Measurements from ENCODE around the gene UPB1. TPM values are rescaled to one million over a fixed set of nuclear protein-coding genes. Genes with fewer than 3 reads are reported as not detected.
"Not testable (repeated sequence)": the region's sequence is repeated elsewhere in the genome, so short reads cannot be mapped to it uniquely, and the experiment has no call there.

Gene UPB1
- total RNA-seq, 1 donor from 2014 or later, result not detected

DNA sequence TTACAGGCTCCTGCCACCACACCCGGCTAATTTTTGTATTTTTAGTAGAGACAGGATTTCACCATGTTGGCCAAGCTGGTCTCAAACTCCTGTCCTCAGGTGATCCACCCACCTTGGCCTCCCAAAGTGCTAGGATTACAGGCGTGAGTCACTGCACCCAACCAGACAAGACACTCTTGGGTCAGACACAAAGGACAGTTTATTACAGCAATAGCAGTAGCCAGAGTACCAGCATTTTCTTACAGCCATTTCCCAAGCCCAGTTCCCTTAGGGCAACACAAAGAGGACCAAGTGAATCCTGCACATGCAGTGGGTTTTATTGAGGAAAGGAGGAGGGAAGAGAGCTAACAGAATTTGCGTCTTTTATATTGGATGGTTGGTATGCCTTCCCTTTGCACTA is 35.8 kb downstream of the UPB1 start:
- DNase-seq (ENCODE audit: low read depth), result not testable (repeated sequence)

DNA sequence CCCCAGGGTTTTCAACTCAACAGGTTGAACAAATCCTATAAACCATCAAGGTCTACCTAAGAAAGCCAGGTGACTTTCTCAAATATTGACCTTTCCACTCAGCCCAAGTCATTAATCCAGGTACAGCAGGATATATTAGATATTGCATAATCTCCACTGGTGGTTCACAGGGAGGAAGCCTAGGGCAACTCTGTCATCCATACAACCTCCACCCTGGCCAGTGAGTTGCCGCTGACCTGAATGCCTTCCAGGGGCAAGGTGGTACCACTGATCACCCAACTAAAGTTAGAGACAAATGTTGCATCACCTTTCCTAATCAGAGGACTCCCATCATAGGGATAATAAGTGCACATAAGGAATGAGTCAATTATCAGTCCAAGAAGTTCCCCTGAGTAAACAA is 36.9 kb downstream of the UPB1 start:
- no peak for DNase-seq (ENCODE audit: low read depth)

DNA sequence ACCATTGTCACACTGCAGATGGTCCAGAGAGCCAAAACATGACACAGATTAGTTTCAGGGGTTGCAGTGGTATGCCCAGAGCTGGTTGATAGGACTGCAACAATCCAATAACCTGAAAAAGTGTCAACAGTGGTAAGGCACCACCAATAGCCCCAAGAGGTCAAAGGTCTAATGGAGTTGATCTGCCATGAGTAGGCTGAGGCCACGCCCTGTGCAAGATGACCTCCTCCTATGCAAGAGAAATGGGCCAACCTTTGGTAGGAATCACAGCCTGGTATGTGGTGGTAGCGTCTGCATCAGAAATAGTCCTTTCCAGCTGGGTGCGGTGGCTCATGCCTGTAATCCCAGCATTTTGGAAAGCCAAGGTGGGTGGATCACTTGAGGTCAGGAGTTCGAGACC is 40.2 kb downstream of the UPB1 start:
- DNase-seq (ENCODE audit: low read depth), result no peak

DNA sequence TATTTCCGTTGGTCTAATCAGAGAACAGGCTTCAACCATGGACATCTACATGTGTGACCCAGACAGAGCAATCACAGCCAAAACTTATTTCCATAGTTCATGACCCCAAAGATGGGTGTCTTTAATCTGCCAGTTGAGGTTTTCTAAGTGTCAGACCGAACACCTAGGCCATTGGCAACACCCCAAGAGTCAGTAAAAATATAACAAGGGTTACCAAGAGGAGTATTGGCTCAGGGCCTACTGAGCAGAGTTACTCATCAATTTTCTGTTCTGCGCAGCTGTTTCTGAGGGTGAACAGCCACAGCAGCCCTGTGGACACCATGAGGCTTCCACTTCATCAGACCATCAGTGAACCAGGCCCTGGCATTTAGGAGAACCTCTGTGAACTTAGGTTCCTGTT is 41.0 kb downstream of the UPB1 start:
- peak; percentile 60 for DNase-seq (ENCODE audit: low read depth)

DNA sequence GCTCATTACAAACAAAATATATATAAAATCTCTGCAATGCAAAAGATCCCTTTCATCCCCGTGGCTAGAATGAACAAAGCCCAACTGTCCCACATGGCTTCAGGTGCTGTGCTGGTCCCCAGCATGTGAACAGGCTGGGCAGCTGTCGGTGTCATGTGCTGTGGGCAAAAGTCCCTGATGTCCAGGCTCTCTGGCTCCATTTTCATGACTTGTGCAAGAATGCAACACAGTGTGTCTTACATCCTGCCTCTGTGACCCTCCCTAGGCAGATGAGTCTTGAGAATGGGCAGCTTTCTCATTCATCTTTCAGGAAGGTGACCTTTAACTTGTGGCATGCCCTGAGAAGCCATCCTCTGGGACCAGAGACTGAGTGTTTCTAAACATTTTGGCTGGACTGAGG is 45.3 kb downstream of the UPB1 start:
- DNase-seq (ENCODE audit: low read depth), result no peak

DNA sequence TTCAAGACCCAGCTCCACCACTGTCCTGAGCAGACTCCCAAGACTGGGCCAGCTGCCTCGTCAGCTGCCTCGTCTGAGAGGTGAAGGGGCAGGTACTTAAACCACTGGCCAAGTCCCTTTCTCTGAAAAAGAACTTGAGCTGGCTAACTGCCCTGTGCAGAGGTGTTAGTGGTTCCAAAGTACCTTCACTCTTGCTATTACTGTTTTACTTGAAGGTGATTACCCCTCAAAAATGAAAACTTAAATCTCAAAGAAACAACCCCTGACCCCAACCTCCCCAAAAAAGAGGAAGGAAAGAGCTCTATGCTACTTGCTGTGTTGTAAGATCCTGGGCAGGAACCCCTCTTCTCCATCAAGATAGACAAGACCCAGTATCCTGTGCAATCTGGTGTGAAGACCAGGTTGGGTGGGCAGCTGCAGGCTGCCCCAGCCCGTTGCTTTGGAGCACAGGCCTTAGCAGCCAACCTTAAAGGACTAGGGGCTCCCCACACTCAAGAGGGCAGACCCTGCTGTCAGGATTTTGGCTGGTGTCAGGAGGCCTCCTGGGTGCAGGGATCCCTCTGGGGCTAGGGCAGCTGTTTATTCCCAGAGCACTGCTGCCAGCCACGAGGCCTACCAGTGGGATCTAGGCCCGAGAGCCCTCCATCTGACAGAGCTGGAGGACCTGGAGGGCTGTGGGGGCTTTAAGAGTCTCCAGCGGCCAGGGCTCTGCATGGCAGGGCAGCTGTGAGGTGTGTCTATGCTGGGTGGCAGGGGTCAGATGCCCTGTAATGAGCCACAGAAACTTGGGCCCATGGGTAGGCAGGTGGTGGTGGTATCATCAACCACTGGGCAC is 46.8 kb downstream of the UPB1 start:
- no peak for DNase-seq (ENCODE audit: low read depth)

DNA sequence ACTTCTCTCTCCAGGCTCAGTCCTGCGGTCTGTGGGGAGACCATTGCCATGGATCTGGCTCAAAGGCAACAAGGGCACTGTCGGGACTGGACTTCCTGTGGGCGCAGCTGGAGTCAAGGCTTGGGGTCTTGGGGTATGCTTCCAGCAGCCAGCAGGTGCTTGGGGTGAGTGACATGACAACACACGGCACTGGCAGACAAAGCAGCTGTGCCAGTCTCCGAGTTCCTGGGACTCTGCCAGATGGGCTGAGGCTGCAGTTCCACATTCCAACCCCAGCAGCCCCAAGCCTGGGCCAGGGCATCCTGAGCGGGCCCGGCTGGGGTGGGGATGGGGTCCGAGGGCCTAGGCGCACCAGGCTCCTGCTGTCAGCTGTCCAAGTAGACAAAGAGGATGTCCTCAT is 47.5 kb downstream of the UPB1 start:
- DNase-seq (ENCODE audit: low read depth), result no peak

DNA sequence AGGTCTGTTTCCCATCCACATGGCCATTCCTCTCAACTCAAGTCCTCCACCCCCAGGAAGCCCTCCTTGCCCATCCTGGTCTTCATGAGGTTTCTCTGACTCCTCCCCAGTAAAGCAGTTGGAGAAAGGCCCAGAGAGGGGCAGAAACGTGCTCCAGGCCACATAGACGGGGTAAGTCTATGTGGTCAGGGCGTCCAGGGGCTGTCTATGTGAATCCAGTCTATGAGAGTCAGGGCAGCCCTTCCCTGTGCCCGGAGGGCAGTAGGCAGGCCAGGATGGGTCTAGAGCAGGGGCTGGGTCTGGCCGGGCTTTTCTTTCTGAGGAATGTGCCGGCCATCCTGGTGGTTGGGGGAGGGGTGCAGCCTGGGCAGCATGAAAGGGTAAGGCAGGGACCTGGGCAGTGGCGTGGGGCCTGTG is 48.1 kb downstream of the UPB1 start:
- no peak for DNase-seq (ENCODE audit: low read depth)

DNA sequence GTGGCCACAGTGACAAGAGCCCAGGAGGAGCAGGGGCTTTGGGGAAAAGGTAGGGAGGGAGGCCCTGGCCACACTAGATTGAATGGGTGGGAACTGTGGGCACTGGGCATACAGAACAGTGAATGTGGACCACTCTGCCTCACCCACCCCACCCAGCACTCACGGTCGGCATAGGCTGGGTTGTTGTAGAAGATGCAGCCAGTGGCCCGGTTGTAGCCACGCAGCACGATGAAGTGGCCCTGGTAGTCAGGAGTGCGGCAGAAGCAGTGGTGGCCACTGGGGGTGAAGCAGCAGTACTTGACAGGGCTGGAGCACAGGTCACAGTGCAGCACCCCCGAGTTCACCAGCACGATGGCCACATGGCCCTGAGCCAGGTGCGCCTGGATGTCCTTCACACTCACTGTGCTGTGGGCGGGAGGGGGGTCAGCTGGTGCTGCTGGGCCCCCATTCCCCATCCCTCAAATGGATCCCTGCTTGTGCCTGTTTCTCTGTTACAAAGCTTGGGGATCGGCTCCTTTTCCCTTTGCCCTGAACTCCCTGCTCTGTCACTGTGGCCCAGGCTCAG is 48.6 kb downstream of the UPB1 start:
- DNase-seq (ENCODE audit: low read depth), result no peak

DNA sequence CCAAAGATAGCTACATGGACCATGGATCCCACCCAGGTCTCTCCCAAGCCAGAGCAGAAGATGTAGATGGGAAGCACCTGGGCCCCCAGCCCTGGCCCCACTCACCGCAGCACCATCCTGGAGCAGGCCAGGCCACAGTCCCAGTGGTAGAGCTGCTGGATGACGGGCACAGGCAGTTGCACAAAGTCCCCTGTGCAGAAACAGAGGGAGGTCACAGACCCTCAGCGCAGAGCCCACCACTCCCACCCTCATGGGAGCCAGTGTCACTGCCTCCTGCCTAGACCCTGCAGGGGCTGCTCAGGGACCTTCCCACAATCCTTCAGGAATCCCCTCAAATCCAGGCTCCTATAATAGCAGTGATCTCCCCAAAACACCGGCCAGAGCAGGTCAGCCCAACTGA is 53.7 kb downstream of the UPB1 start:
- no peak for DNase-seq (ENCODE audit: low read depth)

DNA sequence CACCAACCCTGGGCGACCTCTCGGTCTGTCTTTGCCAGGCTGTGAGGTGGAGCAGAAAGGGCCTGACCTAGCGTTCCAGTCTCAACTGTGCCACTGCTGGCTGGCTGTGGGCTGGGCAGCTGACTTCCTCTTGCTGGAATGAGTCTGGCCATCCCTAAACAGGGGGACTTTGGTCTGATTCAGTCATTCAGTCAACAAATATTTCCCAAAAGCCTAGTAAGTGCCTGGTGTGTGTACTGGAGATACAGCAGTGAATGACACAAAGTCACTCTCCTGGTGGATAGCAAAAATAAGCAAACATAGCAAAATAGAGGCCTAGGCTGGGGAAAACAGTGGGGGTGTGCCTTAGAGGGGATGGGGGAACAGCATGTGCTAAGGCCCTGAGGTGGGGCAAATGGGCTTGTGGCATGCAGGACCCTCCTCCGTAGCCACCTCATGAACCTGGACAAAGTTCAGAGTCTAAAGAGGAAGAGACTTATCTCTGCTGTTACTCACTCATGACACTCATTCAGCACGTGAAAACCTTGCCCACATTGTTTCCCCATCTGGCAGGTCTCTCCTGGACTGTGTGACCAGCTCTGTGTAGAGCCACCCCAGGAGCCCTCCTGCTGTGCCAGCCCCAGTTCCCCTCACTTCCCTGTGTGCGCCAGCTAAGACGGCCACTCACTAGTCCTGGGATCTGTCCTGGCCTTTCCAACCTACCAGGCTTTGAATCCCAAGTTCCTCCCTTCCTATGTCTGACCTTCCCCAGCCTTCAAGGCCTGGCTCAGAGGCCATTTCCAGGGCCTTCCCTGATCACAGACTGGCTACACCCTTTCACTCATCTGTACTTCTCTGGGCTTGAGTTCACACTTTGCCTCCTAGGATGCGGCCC is 55.1 kb downstream of the UPB1 start:
- peak; percentile 86 for DNase-seq (ENCODE audit: low read depth)

DNA sequence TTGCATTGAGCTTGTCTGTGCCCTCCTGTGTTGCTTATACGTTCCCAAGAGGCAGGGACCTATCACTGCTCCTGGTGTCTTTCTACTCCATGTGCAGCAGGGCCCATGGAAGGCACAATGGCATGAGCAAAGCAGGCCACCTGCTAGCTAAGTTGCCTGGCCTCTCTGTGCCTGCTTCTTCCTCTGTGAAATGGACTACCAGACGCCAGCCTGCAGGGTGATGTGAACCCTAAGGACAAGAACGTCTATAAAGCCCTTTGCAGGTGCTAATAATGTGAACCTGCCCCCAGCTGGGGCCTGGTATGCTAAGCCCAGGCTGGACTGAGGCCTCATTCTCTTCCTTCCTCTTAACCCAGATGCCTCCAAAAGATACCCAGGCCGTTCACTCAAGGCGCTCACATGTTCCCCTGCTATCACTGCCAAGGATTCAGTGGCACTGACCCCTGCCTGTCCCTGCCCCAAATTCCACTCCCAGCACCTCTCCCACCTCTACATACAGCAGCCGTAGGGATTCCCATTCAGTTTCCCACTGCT is 55.8 kb downstream of the UPB1 start:
- DNase-seq (ENCODE audit: low read depth), result no peak

DNA sequence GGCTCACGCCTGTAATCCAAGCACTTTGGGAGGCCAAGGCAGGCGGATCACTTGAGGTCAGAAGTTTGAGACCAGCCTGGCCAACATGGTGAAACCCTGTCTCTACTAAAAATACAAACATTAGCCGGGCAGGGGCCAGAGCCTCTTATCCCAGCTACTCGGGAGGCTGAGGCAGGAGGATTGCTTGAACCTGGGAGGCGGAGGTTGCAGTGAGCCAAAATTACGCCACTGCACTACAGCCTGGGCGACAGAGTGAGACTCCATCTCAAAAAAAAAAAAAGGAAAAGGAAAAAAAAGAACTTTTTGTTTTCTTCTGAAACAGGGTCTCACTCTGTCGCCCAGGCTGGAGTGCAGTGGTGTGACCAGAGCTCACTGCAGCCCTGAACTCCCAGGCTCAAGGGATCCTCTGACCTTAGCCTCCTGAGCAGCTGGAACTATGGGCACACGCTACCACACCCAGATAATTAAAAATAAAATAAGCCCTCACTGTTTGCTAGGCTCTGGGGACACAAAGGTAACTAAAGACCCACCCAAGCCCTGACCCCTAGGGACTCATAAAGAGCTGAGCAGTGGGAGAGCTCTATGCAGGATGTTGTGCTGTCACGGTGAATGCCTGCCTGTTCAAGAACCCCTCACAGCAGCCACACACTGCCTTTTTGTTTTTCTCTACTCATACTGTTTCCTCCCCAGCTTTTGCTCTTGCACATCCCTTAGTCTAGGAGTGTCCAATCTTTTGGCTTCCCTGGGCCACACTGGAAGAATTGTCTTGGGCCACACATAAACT is 57.6 kb downstream of the UPB1 start:
- not testable (repeated sequence) for DNase-seq (ENCODE audit: low read depth)

DNA sequence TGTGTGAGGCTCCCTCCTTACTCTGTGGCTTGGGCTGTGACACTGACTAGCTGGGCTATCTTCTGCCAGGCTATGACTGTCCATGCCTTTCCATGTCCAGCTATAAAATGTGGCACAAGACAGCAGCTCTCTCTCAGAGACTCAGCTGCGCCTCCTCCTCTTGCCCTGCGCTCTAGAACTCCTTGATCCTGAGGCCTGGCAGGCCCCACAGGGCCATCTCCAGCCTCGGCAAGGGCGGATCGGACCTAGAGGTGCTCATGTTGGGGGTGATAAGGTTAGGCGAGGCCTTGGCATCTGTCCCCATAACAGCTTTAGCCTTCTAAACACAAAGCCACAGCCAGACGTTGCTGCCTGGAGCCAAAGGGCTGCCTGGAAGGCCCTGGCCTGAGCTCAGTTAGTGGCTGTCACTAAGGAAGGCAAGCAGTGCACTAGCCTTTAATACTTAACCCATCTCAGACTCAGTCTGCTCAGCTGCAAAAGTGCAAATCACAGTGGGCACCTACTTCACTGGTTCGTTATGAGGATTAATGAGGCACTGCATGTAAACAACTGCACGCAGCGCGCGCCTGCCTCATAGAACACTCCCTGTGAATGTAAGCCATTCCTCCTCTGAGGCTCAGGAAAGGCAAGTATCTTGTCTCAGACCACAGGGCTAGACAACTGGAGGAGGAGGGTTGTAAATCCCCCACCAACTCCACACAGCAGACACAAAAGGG is 58.6 kb downstream of the UPB1 start:
- peak; percentile 49 for DNase-seq (ENCODE audit: low read depth)

DNA sequence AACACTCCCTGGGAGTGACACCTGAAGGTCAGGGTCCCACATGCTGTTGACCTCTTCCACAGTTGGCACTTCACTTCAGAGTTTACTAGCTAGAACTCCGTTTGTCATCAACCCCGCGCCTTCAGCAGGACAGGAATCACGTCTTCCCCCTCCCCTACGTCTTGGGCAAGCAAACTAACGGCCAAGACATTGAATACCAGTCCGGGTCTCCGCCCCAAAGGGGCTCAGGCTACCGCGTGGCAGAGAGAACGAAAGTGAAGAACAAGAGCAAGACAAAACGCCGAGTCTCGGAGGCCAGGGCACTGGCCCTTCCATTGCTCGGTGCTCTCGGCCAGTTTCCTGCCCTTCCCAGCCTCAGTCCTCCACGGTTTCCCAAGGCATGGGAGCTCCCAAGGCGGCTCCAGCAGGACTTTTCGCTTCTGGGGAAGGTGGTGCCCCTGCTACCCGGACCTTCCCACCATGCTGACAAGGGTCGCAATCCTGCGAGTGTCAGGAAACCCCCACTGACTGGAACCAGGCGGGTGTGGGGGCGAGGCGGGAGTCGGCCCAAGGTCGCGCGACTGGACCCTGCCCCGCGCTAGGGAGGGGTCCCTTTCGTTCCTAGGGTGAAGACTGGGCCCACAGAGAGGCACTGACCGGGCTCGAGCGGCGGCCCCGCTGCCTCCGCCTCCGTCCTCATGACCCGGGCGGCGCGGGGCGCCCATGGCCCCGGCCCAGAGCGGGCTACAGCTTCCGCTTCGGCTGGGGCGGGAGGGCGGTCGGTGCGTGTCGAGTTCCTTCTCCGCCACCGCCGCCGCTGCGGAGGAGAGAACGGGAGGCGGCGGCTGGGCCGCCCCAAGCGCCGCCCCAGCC is 59.4 kb downstream of the UPB1 start, which contains the start of gene GUCD1:
Gene GUCD1 (minus strand): TSS at position 826 of the 852 bp plus-strand sequence. CDS start 147 bp downstream, at position 679.
- peak; percentile 22 for DNase-seq (ENCODE audit: low read depth)

DNA sequence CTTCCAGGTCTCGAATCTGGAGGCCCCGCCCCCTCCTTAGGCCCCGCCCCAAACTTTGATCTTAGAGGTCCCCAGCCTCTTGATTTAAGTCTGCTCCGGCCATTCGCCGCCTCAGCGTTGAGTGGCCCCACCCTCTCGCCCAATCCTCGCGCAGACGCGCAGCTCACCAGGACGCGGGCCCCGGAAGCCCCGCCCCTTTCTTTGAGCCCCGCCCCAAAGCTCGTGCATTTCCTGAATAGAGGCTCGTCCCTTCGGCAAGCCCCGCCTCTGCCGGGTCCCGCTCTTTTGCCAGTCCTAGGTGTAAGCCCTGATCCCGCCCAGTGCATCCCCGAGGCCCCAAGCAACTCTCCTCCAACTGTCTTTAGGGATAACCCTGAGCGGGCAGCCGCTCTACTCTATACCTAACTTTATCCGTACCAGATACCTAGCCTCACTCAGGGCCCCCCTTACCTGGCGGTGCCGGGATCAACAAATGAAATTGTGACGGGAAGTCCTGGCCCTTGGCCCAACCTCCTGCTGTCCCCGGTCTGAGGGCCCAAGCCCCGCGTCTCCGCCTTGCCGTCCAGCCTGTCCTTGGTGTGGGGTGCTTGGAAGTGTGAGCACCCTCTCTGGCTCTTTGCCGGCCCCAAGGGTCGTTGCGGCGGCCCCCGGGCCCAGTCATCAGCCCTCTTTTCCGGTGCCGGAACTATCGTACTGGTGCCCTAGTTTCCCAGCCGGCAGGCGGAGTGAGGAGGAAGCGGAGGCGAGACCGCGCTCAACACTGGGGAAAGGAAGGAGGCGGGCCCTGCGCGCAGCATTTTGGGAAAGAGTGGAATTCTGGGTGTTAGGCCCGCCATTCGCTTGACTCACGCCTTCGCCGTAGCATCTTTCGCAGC is 60.3 kb downstream of the UPB1 start, which contains the start of gene SNRPD3:
Gene SNRPD3 (plus strand): TSS at position 835 of the 875 bp plus-strand sequence. CDS start 1,676 bp downstream, outside the sequence.
- DNase-seq (ENCODE audit: low read depth), result peak; percentile 94

DNA sequence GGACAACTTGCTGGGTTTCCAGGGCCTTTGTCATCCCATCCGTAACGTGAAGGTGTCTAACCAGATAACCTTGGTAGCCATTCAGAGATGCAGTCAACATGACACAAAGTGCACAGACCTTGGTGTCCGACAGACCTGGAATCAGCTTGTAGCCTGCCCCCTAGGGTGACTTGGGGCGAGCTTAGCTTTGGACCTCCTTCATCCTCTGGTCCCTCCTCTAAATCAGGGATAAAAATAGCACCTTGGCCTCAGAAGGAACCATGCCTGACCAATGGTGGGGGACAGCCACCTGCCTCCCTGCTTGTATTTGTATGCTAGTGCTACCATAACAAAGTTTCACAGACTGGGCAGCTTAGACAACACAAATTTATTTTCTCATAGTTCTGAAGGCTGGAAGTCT is 64.3 kb downstream of the UPB1 start:
- no peak for DNase-seq (ENCODE audit: low read depth)

DNA sequence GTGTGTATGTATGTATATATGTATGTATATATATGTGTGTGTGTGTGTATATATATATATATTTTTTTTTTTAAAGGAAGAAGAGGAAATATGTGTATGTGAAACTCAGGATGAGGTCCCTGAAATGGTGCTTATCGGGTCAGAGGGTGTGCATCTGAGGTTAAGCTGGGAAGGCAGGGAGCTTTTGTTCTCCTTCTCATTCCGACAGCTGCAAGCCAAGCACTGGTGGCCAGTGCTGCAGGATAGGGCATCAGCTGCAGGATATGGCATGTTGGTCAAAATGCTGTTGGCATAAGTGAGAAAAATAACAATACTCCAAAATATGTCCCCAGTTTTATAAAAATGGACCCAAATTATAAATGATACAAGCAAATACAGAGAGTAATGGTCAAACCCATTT is 68.1 kb downstream of the UPB1 start:
- no peak for DNase-seq (ENCODE audit: low read depth)
